Upper lobe of left lung (tissue), 6 donors: ENCODE measurements around the gene TSKU. TPM values are rescaled to one million over a fixed set of nuclear protein-coding genes. Genes with fewer than 3 reads are reported as not detected.

ENCODE experiments used
- ATAC-seq, 2 donors: fragments of 200-7000 bp; cut with Tn5 transposase; one replicate each; pipeline ENCODE4 v1.9.1; 2022; ENCODE audit warnings: mild to moderate bottlenecking in 2 of 2, moderate library complexity in 2 of 2; ENCODE audit not compliant: low FRiP score in 2 of 2
- DNase-seq, 2 donors: peaks; one replicate each; pipeline ENCODE4 v3.0.0-alpha.2; 2019 to 2020
- H3K27ac ChIP-seq, 4 donors: fragments of 200-600 bp; sonication (generic); one replicate each; pipeline ENCODE4 v1.5.1; 2016 to 2019
- H3K27me3 ChIP-seq, 4 donors: fragments of 200-600 bp; sonication (generic); one replicate each; pipeline ENCODE4 v1.5.1; 2017 to 2019
- H3K36me3 ChIP-seq, 4 donors: fragments of 200-600 bp; sonication (generic); one replicate each; pipeline ENCODE4 v1.5.1; 2016 to 2019
- H3K4me1 ChIP-seq, 4 donors: fragments of 200-600 bp; sonication (generic); one replicate each; pipeline ENCODE4 v1.5.1; 2018 to 2019
- H3K4me3 ChIP-seq, 4 donors: fragments of 200-600 bp; sonication (generic); one replicate each; pipeline ENCODE4 v1.5.1; 2017 to 2019; ENCODE audit warnings: mild to moderate bottlenecking in 2 of 4, moderate library complexity in 1 of 4
- H3K9me3 ChIP-seq, 4 donors: fragments of 200-600 bp; sonication (generic); one replicate each; pipeline ENCODE4 v1.5.1; 2018 to 2019
- CTCF ChIP-seq, 6 experiments: fragments of 450-650 bp in 4 of 6; fragments of 200-600 bp in 2 of 6; sonication (generic) in 2 of 6; IDR thresholded peaks; one replicate each; pipeline ENCODE4 v1.5.1; 2016 to 2019; ENCODE audit warnings: antibody characterized with exemption in 6 of 6
- EP300 ChIP-seq, 4 donors: sonication (generic); formaldehyde crosslinking; IDR thresholded peaks; one replicate each; pipeline ENCODE4 v1.5.1; 2017; ENCODE audit warnings: antibody characterized with exemption in 4 of 4, control low read depth in 2 of 4
- POLR2A ChIP-seq, 4 donors: fragments of 450-650 bp; IDR thresholded peaks; one replicate each; pipeline ENCODE4 v1.5.1; 2016 to 2017; ENCODE audit warnings: antibody characterized with exemption in 4 of 4, mild to moderate bottlenecking in 2 of 4
- POLR2AphosphoS5 ChIP-seq, 2 donors: sonication (generic); formaldehyde crosslinking; IDR thresholded peaks; one replicate each; pipeline ENCODE4 v1.5.1; 2017; ENCODE audit warnings: antibody characterized with exemption in 2 of 2
- whole genome bisulfite sequencing, 2 donors: methylation state at CpG; one replicate each; pipeline ENCODE4 v1.1.5; 2017 to 2018; 5-methylcytosine and 5-hydroxymethylcytosine counted together
- total RNA-seq, 6 donors: library from RNA; depleted of rRNA in 4 of 6; stranded (reverse); fragments of >200 nt in 4 of 6; gene quantifications; one replicate each; pipeline versions ENCODE4 v1.1.0 to v1.2.1, GENCODE V29; 2016 to 2021
- donor health status: DM: no; HTN: no; CAD: no; lungs with moderate emphysema.
- donor health status: DM: no; HTN: yes; CAD: no; lungs with severe emphysema.

The TSKU gene
- total RNA-seq, 6 donors from 2014 or later, result 2.1 to 19.8 (median 9.5) TPM

GRCh38 chr11:76803811-76804600 is 20.9 kb downstream of the TSKU start:
- DNase-seq, result peak in 1 of 2 donors; percentile 38
- Histone ChIP-seq H3K36me3 (no peaks in the 10 kb centered on the region), H3K27ac (peak overlapping the region in 2 of 4 donors; percentile 50 to 71), H3K4me3 (no peak overlapping the region), H3K4me1 (peaks cover 37 to 53% (median 46%) of the 10 kb centered on the region in 4 donors), H3K27me3 (no peaks in the 10 kb centered on the region), H3K9me3 (no peaks in the 10 kb centered on the region)
- 72 to 87% methylated on average over 9 to 10 of the region's 10 CpGs for WGBS, 2 donors
- ATAC-seq, result peak in 1 of 2 donors; percentile 33
- TF ChIP-seq CTCF (IDR thresholded peaks at IDR 0.05) (no peak), POLR2AphosphoS5 (IDR thresholded peaks at IDR 0.05) (no peak), POLR2A (IDR thresholded peaks at IDR 0.05) (no peak), EP300 (IDR thresholded peaks at IDR 0.05) (no peak)

DNA sequence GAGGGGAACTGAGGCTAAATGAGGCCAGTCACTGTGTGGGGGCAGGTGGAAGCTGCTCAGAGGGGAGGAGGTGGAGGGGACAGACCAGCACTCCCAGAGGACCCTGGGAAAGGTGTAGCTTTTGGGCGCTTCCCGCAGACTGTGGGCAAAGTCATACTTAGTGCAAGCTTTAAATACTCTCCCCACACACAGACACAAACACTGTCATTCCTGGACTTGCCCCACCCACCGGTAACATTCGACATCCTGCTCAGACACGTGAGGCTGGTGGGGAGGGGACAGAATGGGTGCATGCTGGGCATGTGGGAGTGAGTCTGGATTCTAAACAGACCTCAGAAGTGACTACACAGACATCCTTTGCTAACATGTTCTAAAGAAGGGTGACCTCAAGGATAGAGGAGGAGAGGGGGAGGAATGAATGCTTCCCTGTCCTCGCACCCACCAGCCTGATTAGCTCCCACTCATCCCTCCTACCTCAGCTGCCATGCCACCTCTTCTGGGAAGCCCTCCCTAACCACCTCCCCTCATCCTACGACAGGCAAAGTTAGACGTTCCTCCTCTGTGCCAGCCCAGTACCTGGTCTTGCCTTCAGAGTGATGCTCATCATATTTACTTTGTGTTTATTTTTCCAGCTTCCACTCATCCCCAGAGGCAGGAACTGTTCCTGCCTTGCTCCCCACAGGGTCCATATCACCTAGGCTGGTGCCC is 22.2 kb downstream of the TSKU start:
- Histone ChIP-seq H3K4me1 (peaks cover 35 to 50% (median 40%) of the 10 kb centered on the region in 4 donors), H3K27ac (peak overlapping the region in 1 of 4 donors; percentile 6), H3K36me3 (no peaks in the 10 kb centered on the region), H3K27me3 (no peaks in the 10 kb centered on the region), H3K4me3 (no peak overlapping the region), H3K9me3 (no peaks in the 10 kb centered on the region)
- 50% methylated on average over 8 of the region's 8 CpGs for WGBS, 2 donors
- ATAC-seq, result no peak
- peak in 1 of 2 donors; percentile 34 for DNase-seq
- TF ChIP-seq EP300 (IDR thresholded peaks at IDR 0.05) (peak in 1 of 4 donors; percentile 17), CTCF (IDR thresholded peaks at IDR 0.05) (no peak), POLR2AphosphoS5 (IDR thresholded peaks at IDR 0.05) (peak in 1 of 2 donors; percentile 70), POLR2A (IDR thresholded peaks at IDR 0.05) (no peak)

DNA sequence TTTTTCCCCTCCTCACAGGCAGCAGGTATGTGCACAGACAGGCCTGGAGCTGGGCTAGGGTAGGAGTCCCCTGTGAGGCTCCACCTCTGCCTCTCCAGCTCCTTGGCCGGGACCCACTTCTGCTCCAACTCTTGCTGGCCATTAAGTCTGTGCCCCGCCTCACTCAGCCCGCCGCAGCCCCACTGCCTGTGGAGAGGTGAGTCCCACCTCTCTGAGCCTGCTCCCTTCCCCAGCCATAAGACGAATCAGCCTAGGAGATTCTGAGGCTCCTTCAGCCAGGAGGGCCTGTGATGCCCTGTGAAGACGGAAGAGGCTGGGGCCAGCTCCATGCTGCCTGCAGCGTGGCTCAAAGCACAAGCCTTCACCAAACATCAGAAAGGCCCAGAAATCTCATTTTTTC is 23.0 kb downstream of the TSKU start:
- DNase-seq, result peak; percentile 12 to 72
- Histone ChIP-seq H3K4me1 (peaks cover 39 to 55% (median 41%) of the 10 kb centered on the region in 4 donors), H3K9me3 (no peaks in the 10 kb centered on the region), H3K27ac (peak overlapping the region in 1 of 4 donors; percentile 8), H3K27me3 (no peaks in the 10 kb centered on the region), H3K4me3 (no peak overlapping the region), H3K36me3 (no peaks in the 10 kb centered on the region)
- ATAC-seq, result no peak
- TF ChIP-seq CTCF (IDR thresholded peaks at IDR 0.05) (no peak), EP300 (IDR thresholded peaks at IDR 0.05) (no peak), POLR2A (IDR thresholded peaks at IDR 0.05) (no peak), POLR2AphosphoS5 (IDR thresholded peaks at IDR 0.05) (no peak)
- WGBS, 2 donors, result 85 to 89% methylated on average over 7 of the region's 7 CpGs

DNA sequence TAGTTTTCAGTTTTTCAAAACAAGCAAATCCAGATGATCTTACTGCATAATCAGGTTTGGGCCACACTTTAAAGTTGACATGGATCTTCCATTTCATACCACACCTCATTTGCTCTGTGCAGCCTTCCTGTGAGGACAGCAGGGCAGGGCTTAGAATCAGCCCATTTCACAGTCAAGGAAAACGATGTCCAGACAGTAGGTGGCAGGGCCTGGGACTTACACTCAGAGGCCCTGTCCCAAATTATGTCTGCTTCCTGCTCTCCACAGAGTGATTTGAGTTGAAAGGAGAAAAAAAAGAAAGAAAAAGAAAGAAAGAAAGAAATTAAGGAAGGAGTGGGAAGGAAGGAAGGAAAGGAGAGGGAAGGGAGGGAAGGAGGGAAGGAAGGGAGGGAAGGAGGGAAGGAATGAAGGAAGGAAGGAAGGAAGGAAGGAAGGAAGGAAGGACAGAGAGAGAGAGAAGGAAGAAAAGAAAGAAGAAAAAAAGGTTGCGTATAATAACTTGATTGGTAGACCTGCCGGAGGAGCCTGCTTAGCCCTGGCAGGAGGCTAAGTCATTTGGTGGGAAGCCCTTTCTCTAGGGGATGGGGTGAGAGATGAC is 23.6 kb downstream of the TSKU start:
- Histone ChIP-seq H3K36me3 (no peaks in the 10 kb centered on the region), H3K4me3 (no peak overlapping the region), H3K27me3 (no peaks in the 10 kb centered on the region), H3K9me3 (no peaks in the 10 kb centered on the region), H3K4me1 (peaks cover 35 to 49% (median 38%) of the 10 kb centered on the region in 4 donors), H3K27ac (peak overlapping the region in 2 of 4 donors; percentile 8 to 17)
- ATAC-seq (no peak), DNase-seq (no peak)
- no peak for TF ChIP-seq POLR2A (IDR thresholded peaks at IDR 0.05)
- no peak for TF ChIP-seq CTCF (IDR thresholded peaks at IDR 0.05)
- no peak for TF ChIP-seq POLR2AphosphoS5 (IDR thresholded peaks at IDR 0.05)
- TF ChIP-seq EP300 (IDR thresholded peaks at IDR 0.05), result no peak
- WGBS, 2 donors, result 80 to 82% methylated on average over 3 of the region's 3 CpGs
